Right lobe of liver (tissue), 6 donors: ENCODE results near the gene SREBF2. TPM values are rescaled to one million over a fixed set of nuclear protein-coding genes. Genes with fewer than 3 reads are reported as not detected.

Experiments
- ATAC-seq, 4 donors: fragments of 200-7000 bp; cut with Tn5 transposase; one replicate each; pipeline ENCODE4 v1.9.1; 2020; ENCODE audit warnings: mild to moderate bottlenecking in 4 of 4, moderate library complexity in 4 of 4
- DNase-seq, 3 donors: peaks; one replicate each; pipeline ENCODE4 v3.0.0-alpha.2; 2020
- H3K27ac ChIP-seq, 3 donors: fragments of 200-600 bp; one replicate each; pipeline ENCODE4 v1.8.0; 2022
- H3K27me3 ChIP-seq, 2 donors: fragments of 200-600 bp; one replicate each; pipeline ENCODE4 v1.8.0; 2022
- H3K36me3 ChIP-seq, 4 donors: fragments of 200-600 bp; sonication (generic) in 1 of 4; one replicate each; pipeline versions ENCODE4 v1.5.1 to v1.8.0; 2017 to 2022; ENCODE audit warnings: control low read depth in 1 of 4
- H3K4me1 ChIP-seq, 4 donors: fragments of 200-600 bp; sonication (generic) in 1 of 4; one replicate each; pipeline versions ENCODE4 v1.5.1 to v1.8.0; 2017 to 2022; ENCODE audit warnings: control low read depth in 1 of 4
- H3K4me3 ChIP-seq, 3 donors: fragments of 200-600 bp; one replicate each; pipeline ENCODE4 v1.8.0; 2022
- H3K9me3 ChIP-seq, 4 donors: fragments of 200-600 bp; sonication (generic) in 1 of 4; one replicate each; pipeline versions ENCODE4 v1.5.1 to v1.8.0; 2017 to 2022; ENCODE audit warnings: control low read depth in 1 of 4
- CTCF ChIP-seq, 4 donors: fragments of 200-600 bp in 3 of 4; fragments of 450-650 bp in 1 of 4; IDR thresholded peaks; one replicate each; pipeline versions ENCODE4 v1.5.1 to v1.8.0; 2016 to 2022; ENCODE audit warnings: antibody characterized with exemption in 4 of 4, mild to moderate bottlenecking in 2 of 4
- POLR2A ChIP-seq: fragments of 450-650 bp; IDR thresholded peaks from one replicate; pipeline ENCODE4 v1.6.1; 2017; ENCODE audit warnings: antibody characterized with exemption, mild to moderate bottlenecking
- WGBS: methylation state at CpG from one replicate; pipeline ENCODE4 v1.1.6; 2018; ENCODE audit warnings: low coverage, low lambda C conversion rate; ENCODE audit not compliant: insufficient coverage; ENCODE audit errors: missing lambda C conversion rate; 5-methylcytosine and 5-hydroxymethylcytosine counted together
- intact Hi-C, 2 donors: fragments of 100-400 bp; cut with DNase I; formaldehyde crosslinking; loops; one replicate each; pipeline versions ENCODE4 v1.11.2 to v1.14.1; 2022
- total RNA-seq, 6 experiments: library from RNA; depleted of rRNA in 2 of 6; stranded (reverse); fragments of >200 nt in 2 of 6; fragmentation: NEBNext Ultra II Directional in 3 of 6; extraction: Animal tissue kit (Norgen Biotek cat#: 25700) in 3 of 6; gene quantifications; one replicate each; pipeline versions ENCODE4 v1.1.0 to v1.2.4, GENCODE V29; 2016 to 2023
- donor health status: DM: no; HTN: yes; CAD: no.
- donor health status: DM: no; HTN: no; CAD: no.
- donor health status: DM: no; HTN: no; CAD: no.
- donor health status: DM: no; HTN: yes; CAD: no.
- donor health status: DM: no; HTN: yes; CAD: no.

SREBF2 gene
- total RNA-seq, 6 experiments from 2014 or later = 26.7 to 63.4 (median 37.2) TPM

DNA sequence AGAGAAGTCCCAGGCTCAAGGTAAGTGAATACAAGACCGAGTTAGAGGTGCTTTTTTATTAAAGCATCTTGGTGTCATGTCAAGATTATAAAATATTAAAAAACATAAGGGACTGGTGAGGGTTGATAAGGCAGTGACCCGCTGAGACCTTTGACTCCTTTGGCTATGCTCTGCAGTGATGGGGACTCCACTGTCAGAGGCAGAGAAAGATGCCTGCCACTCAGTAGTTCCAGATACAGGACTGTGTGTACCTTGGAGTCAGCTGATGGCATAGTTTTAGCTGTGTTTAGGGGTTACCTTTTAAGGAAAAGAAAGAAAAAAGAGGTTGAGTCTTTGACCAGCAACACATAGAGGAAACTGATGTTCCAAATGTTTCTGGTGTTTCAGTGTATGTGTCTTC lies 41.2 kb downstream of the SREBF2 start:
- Histone ChIP-seq H3K4me1 (peaks cover 0 to 13% (median 0%) of the 10 kb centered on the region in 4 donors), H3K36me3 (peaks cover 0 to 94% (median 32%) of the 10 kb centered on the region in 4 donors), H3K4me3 (no peak overlapping the region), H3K27ac (no peak overlapping the region), H3K9me3 (no peaks in the 10 kb centered on the region), H3K27me3 (no peaks in the 10 kb centered on the region)
- no peak for DNase-seq
- no peak for ATAC-seq
- 84% methylated on average over 2 of the region's 2 CpGs for WGBS
- no peak for TF ChIP-seq CTCF (IDR thresholded peaks at IDR 0.05)
- no peak for TF ChIP-seq POLR2A
- intact Hi-C loops = no loop called here

GRCh38 chr22:41875531-41876270 lies 42.8 kb downstream of the SREBF2 start:
- H3K4me1 ChIP-seq = peaks cover 0 to 13% (median 0%) of the 10 kb centered on the region in 4 donors
- H3K4me3 ChIP-seq = no peak overlapping the region
- DNase-seq = no peak
- H3K9me3 ChIP-seq = no peaks in the 10 kb centered on the region
- H3K27me3 ChIP-seq = no peaks in the 10 kb centered on the region
- no peak overlapping the region for H3K27ac ChIP-seq
- intact Hi-C loops = no loop called here
- H3K36me3 ChIP-seq = peaks cover 0 to 95% (median 39%) of the 10 kb centered on the region in 4 donors
- peak in 3 of 4 donors; percentile 44 to 51 (median 50) for ATAC-seq
- no peak for TF ChIP-seq POLR2A
- TF ChIP-seq CTCF (IDR thresholded peaks at IDR 0.05) = no peak
- WGBS = 74% methylated on average over 8 of the region's 10 CpGs

DNA sequence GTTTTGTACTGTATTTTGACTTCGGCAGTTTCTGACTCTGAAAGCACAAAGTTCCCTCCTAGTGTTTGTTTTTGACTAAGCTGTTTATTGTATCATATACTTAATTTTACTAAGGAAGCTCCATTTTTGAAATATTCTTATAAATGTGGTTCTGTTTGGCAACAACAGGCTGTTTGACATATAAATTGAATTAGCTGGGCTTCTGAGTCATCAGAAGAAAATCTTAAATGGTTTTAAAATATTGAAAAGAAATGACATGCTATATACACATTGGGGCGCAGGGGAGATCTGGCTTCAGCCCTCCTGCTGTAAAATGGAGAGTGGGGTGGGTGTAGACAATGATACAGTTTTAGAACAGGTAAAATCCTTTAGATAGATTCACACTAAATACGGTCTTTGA lies 43.4 kb downstream of the SREBF2 start:
- TF ChIP-seq POLR2A = no peak
- TF ChIP-seq CTCF (IDR thresholded peaks at IDR 0.05) = no peak
- 71% methylated on average over 3 of the region's 3 CpGs for WGBS
- Histone ChIP-seq H3K36me3 (peaks cover 1 to 95% (median 35%) of the 10 kb centered on the region in 4 donors), H3K27ac (no peak overlapping the region), H3K4me1 (peaks cover 0 to 13% (median 0%) of the 10 kb centered on the region in 4 donors), H3K27me3 (no peaks in the 10 kb centered on the region), H3K4me3 (no peak overlapping the region), H3K9me3 (no peaks in the 10 kb centered on the region)
- intact Hi-C loops = no loop called here
- DNase-seq (no peak), ATAC-seq (no peak)

- no peak for TF ChIP-seq CTCF (IDR thresholded peaks at IDR 0.05)
- TF ChIP-seq POLR2A = no peak
- peaks cover 0 to 13% (median 0%) of the 10 kb centered on the region in 4 donors for H3K4me1 ChIP-seq
- H3K4me3 ChIP-seq = no peak overlapping the region
- ATAC-seq = no peak
- peaks cover 0 to 95% (median 35%) of the 10 kb centered on the region in 4 donors for H3K36me3 ChIP-seq
- H3K27ac ChIP-seq = no peak overlapping the region
- no peaks in the 10 kb centered on the region for H3K9me3 ChIP-seq
- intact Hi-C loops = no loop called here
- DNase-seq = no peak
- no peaks in the 10 kb centered on the region for H3K27me3 ChIP-seq
These were observed 43.8 kb downstream of the SREBF2 start for GRCh38 chr22:41876675-41877074.
